Left lung (tissue), 10 donors: ENCODE results near the gene RGL3. TPM values are rescaled to one million over a fixed set of nuclear protein-coding genes. Genes with fewer than 3 reads are reported as not detected.

ENCODE experiments used
- ATAC-seq: fragments of 200-7000 bp; cut with Tn5 transposase; one replicate; pipeline ENCODE4 v1.9.1; 2020; ENCODE audit warnings: moderate library complexity
- DNase-seq, 4 donors: peaks; one replicate each; pipeline ENCODE4 v3.0.0-alpha.2; 2013 to 2020
- H3K27ac ChIP-seq, 2 donors: fragments of 200-600 bp; sonication (generic) in 1 of 2; one replicate each; pipeline versions ENCODE4 v1.5.0 to v1.8.0; 2020 to 2021
- H3K27me3 ChIP-seq, 2 donors: fragments of 200-600 bp; sonication (generic) in 1 of 2; one replicate each; pipeline versions ENCODE4 v1.5.0 to v1.8.0; 2020 to 2021
- H3K36me3 ChIP-seq, 2 donors: fragments of 200-600 bp; sonication (generic) in 1 of 2; one replicate each; pipeline versions ENCODE4 v1.5.0 to v1.8.0; 2020 to 2021
- H3K4me1 ChIP-seq, 2 donors: fragments of 200-600 bp; one replicate each; pipeline ENCODE4 v1.8.0; 2021
- H3K4me3 ChIP-seq, 2 donors: fragments of 200-600 bp; sonication (generic) in 1 of 2; one replicate each; pipeline versions ENCODE4 v1.5.0 to v1.8.0; 2020 to 2021; ENCODE audit warnings: mild to moderate bottlenecking in 1 of 2
- H3K9me3 ChIP-seq, 2 donors: fragments of 200-600 bp; sonication (generic) in 1 of 2; one replicate each; pipeline versions ENCODE4 v1.5.0 to v1.8.0; 2020 to 2021
- intact Hi-C, 2 donors: fragments of 100-400 bp; cut with DNase I; formaldehyde crosslinking; loops; one replicate each; pipeline versions ENCODE4 v1.11.2 to v1.14.2; 2022
- polyA plus RNA-seq, 6 donors: library from polyadenylated mRNA; unstranded; fragments of 120-200 nt; gene quantifications; one replicate each; pipeline ENCODE4 v1.2.1, GENCODE V29; 2013; ENCODE audit not compliant: insufficient read length in 6 of 6
- total RNA-seq, 2 donors: library from RNA; stranded (reverse); fragmentation: NEBNext Ultra II Directional; extraction: Animal tissue kit (Norgen Biotek cat#: 25700); gene quantifications; one replicate each; pipeline ENCODE4 v1.2.1, GENCODE V29; 2021
- TF ChIP-seq, protein P1 (sequence below), 2 donors: fragments of 200-600 bp; sonication (generic) in 1 of 2; IDR thresholded peaks; one replicate each; pipeline versions ENCODE4 v1.5.0 to v1.8.0; 2021; ENCODE audit warnings: antibody characterized with exemption in 2 of 2
- donor health status: DM: no; HTN: yes; CAD: no.
- donor health status: DM: no; HTN: no; CAD: no.

The RGL3 gene
- total and polyA plus RNA-seq, 8 donors, result 32.9 to 68.2 (median 56.6) TPM

- ATAC-seq, result no peak
- peaks cover 0 to 7% of the 10 kb centered on the region in 2 donors for H3K9me3 ChIP-seq
- TF ChIP-seq, protein P1, sequence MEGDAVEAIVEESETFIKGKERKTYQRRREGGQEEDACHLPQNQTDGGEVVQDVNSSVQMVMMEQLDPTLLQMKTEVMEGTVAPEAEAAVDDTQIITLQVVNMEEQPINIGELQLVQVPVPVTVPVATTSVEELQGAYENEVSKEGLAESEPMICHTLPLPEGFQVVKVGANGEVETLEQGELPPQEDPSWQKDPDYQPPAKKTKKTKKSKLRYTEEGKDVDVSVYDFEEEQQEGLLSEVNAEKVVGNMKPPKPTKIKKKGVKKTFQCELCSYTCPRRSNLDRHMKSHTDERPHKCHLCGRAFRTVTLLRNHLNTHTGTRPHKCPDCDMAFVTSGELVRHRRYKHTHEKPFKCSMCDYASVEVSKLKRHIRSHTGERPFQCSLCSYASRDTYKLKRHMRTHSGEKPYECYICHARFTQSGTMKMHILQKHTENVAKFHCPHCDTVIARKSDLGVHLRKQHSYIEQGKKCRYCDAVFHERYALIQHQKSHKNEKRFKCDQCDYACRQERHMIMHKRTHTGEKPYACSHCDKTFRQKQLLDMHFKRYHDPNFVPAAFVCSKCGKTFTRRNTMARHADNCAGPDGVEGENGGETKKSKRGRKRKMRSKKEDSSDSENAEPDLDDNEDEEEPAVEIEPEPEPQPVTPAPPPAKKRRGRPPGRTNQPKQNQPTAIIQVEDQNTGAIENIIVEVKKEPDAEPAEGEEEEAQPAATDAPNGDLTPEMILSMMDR (IDR thresholded peaks at IDR 0.05), result no peak
- peaks cover 0 to 6% of the 10 kb centered on the region in 2 donors for H3K36me3 ChIP-seq
- intact Hi-C loops, result no loop called here
- peak overlapping the region; percentile 67 to 69 for H3K4me3 ChIP-seq
- H3K27ac ChIP-seq, result peak overlapping the region in 1 of 2 donors; percentile 84
- no peak for DNase-seq
- no peaks in the 10 kb centered on the region for H3K27me3 ChIP-seq
- H3K4me1 ChIP-seq, result peaks cover 16 to 33% of the 10 kb centered on the region in 2 donors
These were observed 73.9 kb downstream of the RGL3 start for GRCh38 chr19:11345122-11345803.

Other genes with a start within 250 kb of the RGL3 start
- 100 to 1,000 TPM; 179 to 194 TPM for gene KANK2, start 221.8 kb downstream of the RGL3 start, total RNA-seq
- gene KANK2, start 221.8 kb downstream of the RGL3 start, polyA plus RNA-seq, result 100 to 1,000 TPM; 239 to 286 (median 268) TPM
- not detected for gene ANGPTL8, start 179.7 kb downstream of the RGL3 start, total RNA-seq
- 1 to 10 TPM in 4 of 6 donors, under 1 TPM in 2; 0.49 to 1.3 (median 1.0) TPM for gene ANGPTL8, start 179.7 kb downstream of the RGL3 start, polyA plus RNA-seq
- 10 to 100 TPM; 65.6 to 97.9 TPM for gene DOCK6, start 156.8 kb downstream of the RGL3 start, total RNA-seq
- 100 to 1,000 TPM in 1 of 6 donors, 10 to 100 TPM in 5; 68.4 to 111 (median 79.1) TPM for gene DOCK6, start 156.8 kb downstream of the RGL3 start, polyA plus RNA-seq
- not detected for gene TSPAN16, start 123.2 kb downstream of the RGL3 start, total RNA-seq
- gene TSPAN16, start 123.2 kb downstream of the RGL3 start, polyA plus RNA-seq, result under 1 TPM in 1 of 6 donors, not detected in 5; 0.26 TPM
- gene RAB3D, start 79.7 kb downstream of the RGL3 start, total RNA-seq, result 10 to 100 TPM; 65.4 to 71.6 TPM
- gene RAB3D, start 79.7 kb downstream of the RGL3 start, polyA plus RNA-seq, result 10 to 100 TPM; 16.3 to 19.7 (median 18.5) TPM
- 10 to 100 TPM; 71.4 to 88.0 TPM for gene TMEM205, start 73.0 kb downstream of the RGL3 start, total RNA-seq
- 10 to 100 TPM; 77.0 to 83.4 (median 79.0) TPM for gene TMEM205, start 73.0 kb downstream of the RGL3 start, polyA plus RNA-seq
- gene CCDC159, start 72.8 kb downstream of the RGL3 start, total RNA-seq, result 10 to 100 TPM; 29.9 to 32.8 TPM
- 10 to 100 TPM; 38.1 to 56.4 (median 48.3) TPM for gene CCDC159, start 72.8 kb downstream of the RGL3 start, polyA plus RNA-seq
- 10 to 100 TPM; 31.0 to 36.3 TPM for gene PLPPR2, start 63.9 kb downstream of the RGL3 start, total RNA-seq
- gene PLPPR2, start 63.9 kb downstream of the RGL3 start, polyA plus RNA-seq, result 10 to 100 TPM; 19.5 to 32.2 (median 23.7) TPM
- gene SWSAP1, start 44.6 kb downstream of the RGL3 start, total RNA-seq, result 1 to 10 TPM; 3.1 to 3.2 TPM
- gene SWSAP1, start 44.6 kb downstream of the RGL3 start, polyA plus RNA-seq, result 1 to 10 TPM; 1.8 to 3.0 (median 2.7) TPM
- 10 to 100 TPM in 1 of 2 donors, 1 to 10 TPM in 1; 9.6 to 18.0 TPM for gene EPOR, start 35.0 kb downstream of the RGL3 start, total RNA-seq
- 10 to 100 TPM; 23.6 to 32.3 (median 30.3) TPM for gene EPOR, start 35.0 kb downstream of the RGL3 start, polyA plus RNA-seq
- 1 to 10 TPM in 1 of 2 donors, under 1 TPM in 1; 0.55 to 2.1 TPM for gene ODAD3, start 15.8 kb upstream of the RGL3 start, total RNA-seq
- 1 to 10 TPM in 5 of 6 donors, under 1 TPM in 1; 0.84 to 2.6 (median 1.9) TPM for gene ODAD3, start 15.8 kb upstream of the RGL3 start, polyA plus RNA-seq
- 100 to 1,000 TPM; 286 to 303 TPM for gene PRKCSH, start 16.3 kb upstream of the RGL3 start, total RNA-seq
- 100 to 1,000 TPM; 273 to 338 (median 306) TPM for gene PRKCSH, start 16.3 kb upstream of the RGL3 start, polyA plus RNA-seq
- gene ELAVL3, start 61.7 kb upstream of the RGL3 start, total RNA-seq, result under 1 TPM in 1 of 2 donors, not detected in 1; 0.21 TPM
- gene ELAVL3, start 61.7 kb upstream of the RGL3 start, polyA plus RNA-seq, result under 1 TPM; 0.04 to 0.31 (median 0.15) TPM
- 1 to 10 TPM; 7.7 to 8.4 TPM for gene ZNF653, start 86.5 kb upstream of the RGL3 start, total RNA-seq
- 10 to 100 TPM in 2 of 6 donors, 1 to 10 TPM in 4; 7.3 to 10.1 (median 8.3) TPM for gene ZNF653, start 86.5 kb upstream of the RGL3 start, polyA plus RNA-seq
- gene ECSIT, start 109.8 kb upstream of the RGL3 start, total RNA-seq, result 10 to 100 TPM; 37.4 to 44.6 TPM
- gene ECSIT, start 109.8 kb upstream of the RGL3 start, polyA plus RNA-seq, result 10 to 100 TPM; 32.6 to 40.8 (median 36.0) TPM
- 10 to 100 TPM; 33.1 to 37.0 TPM for gene CNN1, start 119.5 kb upstream of the RGL3 start, total RNA-seq
- gene CNN1, start 119.5 kb upstream of the RGL3 start, polyA plus RNA-seq, result 10 to 100 TPM in 1 of 6 donors, 1 to 10 TPM in 5; 4.5 to 15.9 (median 7.5) TPM
- 10 to 100 TPM; 50.4 to 53.4 TPM for gene ELOF1, start 139.9 kb upstream of the RGL3 start, total RNA-seq
- 10 to 100 TPM; 38.0 to 49.4 (median 46.7) TPM for gene ELOF1, start 139.9 kb upstream of the RGL3 start, polyA plus RNA-seq
- gene ACP5, start 158.3 kb upstream of the RGL3 start, total RNA-seq, result 100 to 1,000 TPM; 242 to 299 TPM
- gene ACP5, start 158.3 kb upstream of the RGL3 start, polyA plus RNA-seq, result 1 to 10 TPM; 1.5 to 5.5 (median 3.1) TPM
- gene ZNF627, start 178.2 kb upstream of the RGL3 start, total RNA-seq, result 10 to 100 TPM; 10.5 to 12.3 TPM
- gene ZNF627, start 178.2 kb upstream of the RGL3 start, polyA plus RNA-seq, result 10 to 100 TPM; 31.9 to 42.4 (median 35.4) TPM